T-cell (primary cell): ENCODE measurements around the gene ST13. TPM values are rescaled to one million over a fixed set of nuclear protein-coding genes. Genes with fewer than 3 reads are reported as not detected.
"Not testable (repeated sequence)": the region's sequence is repeated elsewhere in the genome, so short reads cannot be mapped to it uniquely, and the experiment has no call there.

ENCODE experiments used
- ATAC-seq, 4 experiments: fragments of 200-7000 bp in 3 of 4; fragments of 150-1000 bp in 1 of 4; cut with Tn5 transposase; replicated peaks in 1 of 4; 1 replicate in 3 of 4; 2 replicates in 1 of 4; pipeline ENCODE4 v1.10.0; 2021; ENCODE audit warnings: moderate library complexity in 3 of 4, mild to moderate bottlenecking in 2 of 4, moderate number of reproducible peaks in 1 of 4
- CTCF ChIA-PET, 2 donors: fragments of 300-600 bp; sonication (Branson Sonifier 250); formaldehyde crosslinking; loops; one replicate each; lab custom pipeline; 2022; ENCODE audit warnings: antibody characterized with exemption in 2 of 2; lab: Charles Lee
- POLR2A ChIA-PET, 2 donors: fragments of 300-600 bp; sonication (Branson Sonifier 250); formaldehyde crosslinking; loops; one replicate each; lab custom pipeline; 2022; ENCODE audit warnings: antibody characterized with exemption in 2 of 2; lab: Charles Lee
- DNase-seq, 35 experiments: peaks; one replicate each; pipeline versions ENCODE4 v3.0.0 to v3.0.0-alpha.2; 2013 to 2023
- H3K27ac ChIP-seq: one replicate; pipeline ENCODE4 v1.5.1; 2013; ENCODE audit warnings: low read length
- H3K27me3 ChIP-seq, 2 experiments: replicated peaks in 1 of 2; 1 replicate in 1 of 2; 2 replicates in 1 of 2; pipeline versions ENCODE4 v1.6.1 to v1.7.0; 2013; ENCODE audit warnings: low read length in 1 of 2, mixed read lengths in 1 of 2; ENCODE audit not compliant: control insufficient read depth in 2 of 2, insufficient read depth in 2 of 2; ENCODE audit errors: extremely low read depth in 1 of 2
- H3K36me3 ChIP-seq, 2 donors: 1 replicate in 1 of 2; 2 replicates in 1 of 2; pipeline versions ENCODE4 v1.6.1 to v1.7.0; 2013; ENCODE audit warnings: low read length in 1 of 2; ENCODE audit not compliant: control insufficient read depth in 2 of 2, insufficient read depth in 1 of 2; ENCODE audit errors: extremely low read depth in 1 of 2
- H3K4me1 ChIP-seq, 2 experiments: 1 replicate in 1 of 2; 2 replicates in 1 of 2; pipeline versions ENCODE4 v1.6.1 to v1.7.0; 2013; ENCODE audit warnings: low read length in 2 of 2, mixed read lengths in 1 of 2; ENCODE audit not compliant: insufficient read depth in 2 of 2, control insufficient read depth in 1 of 2; ENCODE audit errors: extremely low read depth in 1 of 2
- H3K4me3 ChIP-seq, 2 donors: 1 replicate in 1 of 2; 2 replicates in 1 of 2; pipeline versions ENCODE4 v1.5.1 to v1.7.0; 2013; ENCODE audit warnings: mild to moderate bottlenecking in 2 of 2, low read length in 1 of 2, moderate library complexity in 1 of 2; ENCODE audit not compliant: control insufficient read depth in 1 of 2; ENCODE audit errors: extremely low read depth in 1 of 2
- H3K9me3 ChIP-seq: 2 replicates; pipeline ENCODE4 v1.7.0; 2013
- H3K27ac Mint-ChIP-seq, 2 donors: one replicate each; pipeline ENCODE4 v1.8.0; 2020 to 2021; ENCODE audit warnings: mild to moderate bottlenecking in 2 of 2, mixed read lengths in 2 of 2
- H3K27me3 Mint-ChIP-seq, 2 donors: one replicate each; pipeline ENCODE4 v1.8.0; 2021 to 2022; ENCODE audit warnings: mixed read lengths in 2 of 2
- H3K36me3 Mint-ChIP-seq: one replicate; pipeline ENCODE4 v1.8.0; 2021; ENCODE audit warnings: mixed read lengths
- H3K4me1 Mint-ChIP-seq, 3 donors: one replicate each; pipeline ENCODE4 v1.8.0; 2020 to 2022; ENCODE audit warnings: mixed read lengths in 3 of 3, mild to moderate bottlenecking in 1 of 3
- H3K4me3 Mint-ChIP-seq, 3 donors: one replicate each; pipeline ENCODE4 v1.8.0; 2020 to 2022; ENCODE audit warnings: mild to moderate bottlenecking in 3 of 3, mixed read lengths in 3 of 3, moderate library complexity in 3 of 3
- H3K9me3 Mint-ChIP-seq, 3 donors: one replicate each; pipeline ENCODE4 v1.8.0; 2020 to 2022; ENCODE audit warnings: mixed read lengths in 3 of 3
- WGBS: methylation state at CpG from one replicate; pipeline ENCODE4 v1.1.5; 2013; ENCODE audit warnings: missing lambda C conversion rate; ENCODE audit not compliant: insufficient coverage; 5-methylcytosine and 5-hydroxymethylcytosine counted together
- total RNA-seq, 35 experiments: library from RNA in 6 of 35; stranded (reverse) in 6 of 35; fragments of 120-200 nt in 1 of 35; gene quantifications; one replicate each; pipeline versions ENCODE4 v1.2.1 to v1.2.4 and lab custom pipeline; 2013 to 2026

ST13 gene
- total RNA-seq, 5 donors from 2014 or later (not counting 1 experiment from before 2014, with no cell fraction given), result 135 to 186 (median 140) TPM

DNA sequence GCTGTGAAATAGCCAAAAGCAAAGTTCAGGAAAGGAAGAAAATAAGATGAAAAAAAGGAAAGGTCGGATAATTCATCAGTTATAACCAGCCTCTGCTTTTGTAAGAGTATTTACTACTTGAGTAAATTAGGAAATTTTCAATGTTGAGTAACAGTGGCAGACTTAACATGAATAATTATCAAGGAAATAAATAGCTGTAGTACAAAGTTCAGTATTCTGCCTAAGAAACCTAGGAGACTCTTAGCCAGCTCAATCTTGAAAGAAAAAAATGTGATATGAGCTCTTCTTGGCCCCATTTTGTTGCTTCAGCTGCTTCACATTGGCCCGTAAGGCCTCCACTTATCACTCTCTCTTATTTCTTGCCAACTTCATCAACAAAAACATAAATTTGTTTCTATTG is 22.5 kb upstream of the ST13 start:
- Mint-ChIP-seq H3K27me3 (no peaks in the 10 kb centered on the region), H3K4me3 (no peak overlapping the region), H3K4me1 (no peaks in the 10 kb centered on the region), H3K9me3 (no peaks in the 10 kb centered on the region), H3K36me3 (peaks cover 19% of the 10 kb centered on the region), H3K27ac (no peak overlapping the region)
- Histone ChIP-seq H3K27me3 (no peaks in the 10 kb centered on the region), H3K9me3 (no peaks in the 10 kb centered on the region), H3K4me3 (no peak overlapping the region), H3K27ac (no peak overlapping the region), H3K36me3 (peaks cover 0 to 14% of the 10 kb centered on the region in 2 donors), H3K4me1 (no peaks in the 10 kb centered on the region)
- WGBS, result no CpG with 5 or more reads among the region's 2 CpGs
- DNase-seq, result no peak
- ChIA-PET CTCF (interaction anchor here in 1 of 2 donors (0.6 kb wide), 1 partner anchor 69 kb away, joined by 4 read pairs; no protein-coding TSS in a partner anchor), POLR2A (interaction anchor here (0.5 to 0.7 kb wide), 2 partner anchors 27 to 124 kb away, joined by 5 to 8 read pairs; no protein-coding TSS in a partner anchor)
- no peak for ATAC-seq

DNA sequence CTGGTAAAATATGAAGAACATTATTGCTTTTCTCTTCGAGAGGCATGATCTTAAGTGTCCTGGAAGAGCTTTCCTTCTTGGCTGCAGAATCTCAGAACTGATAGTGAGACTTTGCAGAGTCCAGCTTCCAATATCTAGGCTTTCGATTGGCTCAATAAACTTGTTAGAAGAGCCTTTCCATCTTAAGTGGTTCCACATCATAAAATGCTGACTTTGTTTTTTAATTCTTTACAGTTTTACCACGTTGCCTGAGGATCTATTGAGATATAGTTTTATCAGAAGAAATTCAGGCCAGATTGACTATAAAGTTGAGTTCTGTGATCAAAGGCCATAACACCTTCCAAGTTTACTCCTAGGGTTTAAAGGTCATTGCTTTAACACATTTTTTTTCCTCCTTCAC is 21.0 kb upstream of the ST13 start:
- DNase-seq (no peak), ATAC-seq (no peak)
- Mint-ChIP-seq H3K4me3 (no peak overlapping the region), H3K9me3 (no peaks in the 10 kb centered on the region), H3K27me3 (no peaks in the 10 kb centered on the region), H3K36me3 (peaks cover 19% of the 10 kb centered on the region), H3K27ac (no peak overlapping the region), H3K4me1 (no peaks in the 10 kb centered on the region)
- Histone ChIP-seq H3K27ac (no peak overlapping the region), H3K27me3 (no peaks in the 10 kb centered on the region), H3K36me3 (peaks cover 5 to 14% of the 10 kb centered on the region in 2 donors), H3K9me3 (no peaks in the 10 kb centered on the region), H3K4me1 (no peaks in the 10 kb centered on the region), H3K4me3 (no peak overlapping the region)
- ChIA-PET POLR2A (interaction anchor here in 1 of 2 donors (0.6 kb wide), 1 partner anchor 542 kb away, joined by 7 read pairs; no protein-coding TSS in a partner anchor), CTCF (interaction anchor here in 1 of 2 donors (0.7 kb wide), 1 partner anchor 687 kb away, joined by 5 read pairs; no protein-coding TSS in a partner anchor)
- 100% methylated on average over 1 of the region's 3 CpGs for WGBS

DNA sequence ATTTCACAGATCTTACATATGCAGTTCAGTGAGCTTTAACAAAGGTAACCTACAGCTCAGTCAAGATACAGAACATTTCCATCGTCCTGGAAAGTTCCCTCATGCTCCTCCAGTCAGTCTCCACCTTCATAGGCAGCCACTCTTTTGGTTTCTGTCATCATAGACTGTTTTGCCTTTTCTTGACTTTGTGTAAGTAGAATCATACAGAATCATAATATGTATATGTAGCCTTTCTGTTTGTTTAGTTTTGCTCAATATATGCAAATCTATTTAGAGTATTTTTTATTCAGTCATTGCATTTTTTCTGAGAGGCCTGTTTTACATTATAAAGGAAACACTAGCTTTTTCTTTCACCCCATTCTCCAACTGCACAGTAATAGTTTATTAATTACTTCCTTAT is 20.5 kb upstream of the ST13 start:
- no CpG with 5 or more reads among the region's 1 CpG for WGBS
- peaks cover 20% of the 10 kb centered on the region for H3K36me3 Mint-ChIP-seq
- no peaks in the 10 kb centered on the region for H3K27me3 ChIP-seq
- no peak overlapping the region for H3K4me3 Mint-ChIP-seq
- H3K4me1 Mint-ChIP-seq, result no peaks in the 10 kb centered on the region
- ChIA-PET CTCF (no interaction called here), POLR2A (interaction anchor here in 1 of 2 donors (0.6 kb wide), 1 partner anchor 157 kb away, joined by 5 read pairs; no protein-coding TSS in a partner anchor)
- H3K9me3 Mint-ChIP-seq, result no peaks in the 10 kb centered on the region
- ATAC-seq (no peak), DNase-seq (no peak)
- peaks cover 5 to 8% of the 10 kb centered on the region in 2 donors for H3K36me3 ChIP-seq
- no peak overlapping the region for H3K27ac ChIP-seq
- no peaks in the 10 kb centered on the region for H3K27me3 Mint-ChIP-seq
- no peak overlapping the region for H3K27ac Mint-ChIP-seq
- no peaks in the 10 kb centered on the region for H3K4me1 ChIP-seq
- H3K4me3 ChIP-seq, result no peak overlapping the region
- H3K9me3 ChIP-seq, result no peaks in the 10 kb centered on the region

DNA sequence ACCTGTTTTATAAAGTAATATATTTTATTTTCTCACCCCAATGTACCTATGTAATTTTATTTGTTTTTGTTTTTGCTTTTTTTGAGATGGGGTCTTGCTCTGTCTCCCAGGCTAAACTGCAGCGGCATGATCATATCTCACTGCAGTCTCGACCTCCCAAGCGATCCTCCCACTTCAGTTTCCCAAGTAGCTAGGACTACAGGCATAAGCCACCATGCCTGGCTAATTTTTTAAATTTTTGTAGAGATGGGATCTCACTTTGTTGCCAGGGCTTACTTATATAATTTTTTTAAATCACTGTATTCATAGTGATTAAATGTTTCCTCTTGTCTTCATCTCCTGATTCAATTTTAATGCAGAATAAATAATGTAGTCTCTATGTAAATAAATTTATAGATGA is 18.7 kb upstream of the ST13 start:
- no peaks in the 10 kb centered on the region for H3K27me3 Mint-ChIP-seq
- no peak overlapping the region for H3K27ac ChIP-seq
- H3K4me3 ChIP-seq, result no peak overlapping the region
- ATAC-seq (no peak), DNase-seq (no peak)
- no peak overlapping the region for H3K4me3 Mint-ChIP-seq
- no CpG with 5 or more reads among the region's 3 CpGs for WGBS
- H3K36me3 ChIP-seq, result peaks cover 5 to 15% of the 10 kb centered on the region in 2 donors
- no peaks in the 10 kb centered on the region for H3K27me3 ChIP-seq
- no peaks in the 10 kb centered on the region for H3K9me3 ChIP-seq
- no peak overlapping the region for H3K27ac Mint-ChIP-seq
- no peaks in the 10 kb centered on the region for H3K4me1 Mint-ChIP-seq
- H3K36me3 Mint-ChIP-seq, result peaks cover 19% of the 10 kb centered on the region
- ChIA-PET CTCF (interaction anchor here in 1 of 2 donors (1.9 kb wide), 1 partner anchor 48 kb away, joined by 5 read pairs; no protein-coding TSS in a partner anchor), POLR2A (no interaction called here)
- H3K4me1 ChIP-seq, result no peaks in the 10 kb centered on the region
- H3K9me3 Mint-ChIP-seq, result no peaks in the 10 kb centered on the region

DNA sequence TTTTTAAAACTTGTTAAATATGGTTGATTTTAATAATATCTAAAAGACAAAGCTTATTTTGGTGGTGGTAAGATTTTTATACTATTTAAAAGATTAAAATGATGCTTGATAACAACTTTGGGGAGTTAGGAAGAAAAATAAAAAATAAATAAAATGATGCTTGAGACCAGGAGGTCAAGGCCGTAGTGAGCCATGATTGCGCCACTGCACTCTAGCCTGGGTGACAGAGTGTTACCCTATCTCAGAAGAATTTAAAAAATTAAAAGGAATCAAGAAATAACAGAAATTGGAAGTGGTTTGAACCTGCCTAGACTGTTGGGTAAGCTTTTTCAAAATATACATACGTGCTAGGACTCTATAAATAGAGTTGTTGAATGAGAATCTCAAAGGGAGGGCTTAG is 17.6 kb upstream of the ST13 start:
- H3K4me1 ChIP-seq, result no peaks in the 10 kb centered on the region
- no peak overlapping the region for H3K27ac ChIP-seq
- Mint-ChIP-seq H3K36me3 (peaks cover 22% of the 10 kb centered on the region), H3K27ac (no peak overlapping the region), H3K27me3 (no peaks in the 10 kb centered on the region), H3K4me1 (no peaks in the 10 kb centered on the region), H3K9me3 (no peaks in the 10 kb centered on the region), H3K4me3 (no peak overlapping the region)
- H3K9me3 ChIP-seq, result no peaks in the 10 kb centered on the region
- H3K4me3 ChIP-seq, result no peak overlapping the region
- WGBS, result no CpG with 5 or more reads among the region's 3 CpGs
- H3K36me3 ChIP-seq, result peaks cover 5 to 15% of the 10 kb centered on the region in 2 donors
- ATAC-seq (no peak), DNase-seq (no peak)
- POLR2A ChIA-PET, result interaction anchor here (0.6 kb wide), 2 partner anchors 58 to 164 kb away, joined by 4 to 12 read pairs; no protein-coding TSS in a partner anchor
- CTCF ChIA-PET, result interaction anchor here in 1 of 2 donors (0.9 to 1.9 kb wide), 2 partner anchors 8 to 49 kb away, joined by 3 to 5 read pairs; no protein-coding TSS in a partner anchor
- H3K27me3 ChIP-seq, result no peaks in the 10 kb centered on the region

DNA sequence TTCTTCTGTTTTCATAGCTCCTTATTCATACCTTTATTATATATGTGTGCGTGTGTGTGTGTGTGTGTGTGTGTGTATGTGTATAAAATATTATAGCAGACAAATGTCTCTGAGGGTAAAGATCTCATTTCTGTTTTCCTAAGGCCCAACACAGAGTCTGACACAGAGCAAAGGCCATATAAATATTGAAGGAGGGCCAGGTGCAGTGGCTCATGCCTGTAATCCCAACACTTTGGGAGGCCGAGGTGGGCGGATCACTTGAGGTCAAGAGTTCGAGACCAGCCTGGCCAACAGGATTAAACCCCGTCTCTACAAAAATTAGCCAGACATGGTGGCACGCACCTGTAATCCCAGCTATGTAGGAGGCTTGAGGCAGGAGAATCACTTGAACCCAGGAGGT is 11.9 kb upstream of the ST13 start:
- peaks cover 17 to 26% (median 21%) of the 10 kb centered on the region in 3 donors for H3K4me1 Mint-ChIP-seq
- 94% methylated on average over 2 of the region's 6 CpGs for WGBS
- H3K4me3 Mint-ChIP-seq, H3K27me3 ChIP-seq, ATAC-seq, H3K27ac ChIP-seq, H3K4me3 ChIP-seq, H3K27me3 Mint-ChIP-seq, H3K9me3 ChIP-seq, H3K4me1 ChIP-seq, POLR2A ChIA-PET, DNase-seq, H3K9me3 Mint-ChIP-seq, H3K27ac Mint-ChIP-seq: not testable (repeated sequence)
- H3K36me3 Mint-ChIP-seq, result peaks cover 12% of the 10 kb centered on the region
- H3K36me3 ChIP-seq, result peaks cover 4 to 13% of the 10 kb centered on the region in 2 donors
- CTCF ChIA-PET, result interaction anchor here (0.5 to 0.7 kb wide), 2 partner anchors 607 to 1605 kb away, joined by 3 to 5 read pairs; no protein-coding TSS in a partner anchor
